Measurements from ENCODE around the gene TMEM120B. TPM values are rescaled to one million over a fixed set of nuclear protein-coding genes. Genes with fewer than 3 reads are reported as not detected.

Gene TMEM120B
- total and polyA plus RNA-seq, 2 experiments from 2014 or later = 4.7 to 10.7 TPM

DNA sequence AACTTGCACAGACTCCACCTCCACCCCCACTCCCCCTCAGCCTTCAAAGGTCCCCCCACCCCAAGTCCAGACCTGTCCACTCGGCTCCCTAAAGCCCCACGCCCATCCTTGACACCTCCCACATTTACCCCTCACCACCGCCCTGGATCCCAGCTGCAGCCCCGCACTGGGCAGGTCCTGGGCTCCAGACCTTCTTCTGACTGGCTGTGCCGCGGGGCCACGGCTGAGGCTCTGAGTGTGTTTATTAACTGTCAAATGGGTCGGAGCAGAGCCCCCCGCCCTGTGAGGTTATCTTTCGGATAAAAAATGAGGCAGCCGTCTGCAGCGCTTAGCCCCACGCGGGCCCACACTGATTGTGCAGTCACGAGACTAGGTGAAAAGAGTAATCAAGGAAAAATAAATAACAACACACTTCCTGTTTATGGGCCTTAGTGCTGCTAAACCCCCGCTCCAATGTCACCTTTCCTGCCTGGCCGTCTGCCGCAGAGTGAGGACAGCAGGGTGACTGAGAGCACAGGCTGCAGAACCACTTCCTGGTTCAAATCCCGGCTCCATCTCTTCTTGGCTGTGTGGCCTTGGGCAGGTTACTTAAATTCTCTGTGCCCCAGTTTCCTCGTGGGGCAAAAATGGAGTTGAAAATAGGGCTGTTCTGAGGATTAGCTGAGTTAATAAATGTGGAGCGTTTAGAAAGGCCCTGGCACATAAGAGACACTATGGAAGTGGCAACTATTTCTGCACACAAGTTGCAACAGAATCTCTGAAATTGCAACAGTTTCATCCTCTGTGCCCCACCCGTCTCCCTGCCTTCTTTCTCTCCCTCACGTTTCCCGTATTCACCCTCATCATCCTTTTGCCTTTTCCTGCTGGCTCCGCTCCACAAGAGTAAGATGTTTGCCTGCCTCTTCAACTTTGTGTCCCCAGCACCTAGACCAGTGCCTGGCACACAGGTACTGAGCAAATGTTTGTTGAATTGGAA is 100.7 kb downstream of the TMEM120B start:
- Histone ChIP-seq H3K4me3 (peak overlapping the region; percentile 76), H4K20me1 (ENCODE audit: insufficient read depth) (no peaks in the 10 kb centered on the region)

DNA sequence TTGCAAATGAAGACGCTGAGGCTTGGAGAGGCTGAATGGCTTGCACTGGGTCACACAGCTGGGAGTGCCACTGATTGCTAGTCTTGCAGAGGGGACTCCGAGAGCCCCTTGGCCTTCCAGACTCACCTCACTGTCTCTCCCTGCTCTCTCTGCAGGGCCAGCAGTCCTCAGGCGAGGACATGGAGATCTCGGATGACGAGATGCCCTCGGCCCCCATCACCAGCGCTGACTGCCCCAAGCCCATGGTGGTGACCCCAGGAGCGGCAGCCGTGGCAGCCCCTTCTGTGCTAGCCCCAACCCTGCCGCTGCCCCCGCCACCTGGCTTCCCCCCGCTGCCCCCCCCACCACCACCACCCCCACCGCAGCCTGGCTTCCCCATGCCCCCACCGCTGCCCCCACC is 101.4 kb downstream of the TMEM120B start:
- no peak for DNase-seq
- WGBS, 2 experiments (ENCODE audit: low coverage in 1 of 2, low lambda C conversion rate in 2 of 2, missing lambda C conversion rate in 2 of 2) = 95 to 99% methylated on average over 5 to 14 of the region's 14 CpGs
- peak overlapping the region; percentile 55 for H3K27ac ChIP-seq
- H3K9me3 ChIP-seq (ENCODE audit: low read depth) = no peaks in the 10 kb centered on the region
- H3K9me2 ChIP-seq (ENCODE audit: insufficient read depth) = no peaks in the 10 kb centered on the region
- no peak overlapping the region for H3K4me3 ChIP-seq
- H4K20me1 ChIP-seq (ENCODE audit: insufficient read depth) = no peaks in the 10 kb centered on the region
- H3K36me3 ChIP-seq (ENCODE audit: low read depth) = peaks cover 37% of the 10 kb centered on the region
- in situ Hi-C loops (cut with MboI) = no loop called here
- H2AFZ ChIP-seq = no peak overlapping the region
- peaks cover 91% of the 10 kb centered on the region for H3K79me2 ChIP-seq (ENCODE audit: insufficient read depth)
- peaks cover 14% of the 10 kb centered on the region for H3K4me1 ChIP-seq (ENCODE audit: insufficient read depth)
- H3K9ac ChIP-seq = peak overlapping the region; percentile 76; the same call in 1 of the 2 replicates
- peaks cover 11% of the 10 kb centered on the region for H3F3A ChIP-seq (ENCODE audit: insufficient read depth)
- no peak overlapping the region for H3K4me2 ChIP-seq (ENCODE audit: unreplicated experiment)
- TF ChIP-seq EZH2phosphoT487 (IDR thresholded peaks at IDR 0.05; ENCODE audit: insufficient read depth, low read depth) = no peak
- no peaks in the 10 kb centered on the region for H3K27me3 ChIP-seq (replicated peaks; ENCODE audit: insufficient read depth)

More for the DNA sequence above, 100.7 kb downstream of the TMEM120B start:
- Histone ChIP-seq H3K9me3 (ENCODE audit: low read depth) (no peaks in the 10 kb centered on the region), H3K4me2 (ENCODE audit: unreplicated experiment) (peak overlapping the region; percentile 87), H3K36me3 (ENCODE audit: low read depth) (peaks cover 36% of the 10 kb centered on the region), H2AFZ (no peak overlapping the region), H3K9ac (peak overlapping the region; percentile 76), H3K27me3 (replicated peaks; ENCODE audit: insufficient read depth) (no peaks in the 10 kb centered on the region), H3K4me1 (ENCODE audit: insufficient read depth) (peaks cover 14% of the 10 kb centered on the region), H3K9me2 (ENCODE audit: insufficient read depth) (no peaks in the 10 kb centered on the region), H3K79me2 (ENCODE audit: insufficient read depth) (peaks cover 95% of the 10 kb centered on the region), H3K27ac (peak overlapping the region; percentile 55), H3F3A (ENCODE audit: insufficient read depth) (peaks cover 11% of the 10 kb centered on the region)
- DNase-seq = peak; percentile 63
- TF ChIP-seq EZH2phosphoT487 (IDR thresholded peaks at IDR 0.05; ENCODE audit: insufficient read depth, low read depth) = no peak
- no peak for TF ChIP-seq EZH2 (IDR thresholded peaks at IDR 0.05; ENCODE audit: insufficient read depth, poor library complexity, severe bottlenecking)
- in situ Hi-C loops (cut with MboI) = no loop called here
- 51 to 53% methylated on average over 23 to 25 of the region's 25 CpGs for WGBS, 2 experiments (ENCODE audit: low coverage in 1 of 2, low lambda C conversion rate in 2 of 2, missing lambda C conversion rate in 2 of 2)

DNA sequence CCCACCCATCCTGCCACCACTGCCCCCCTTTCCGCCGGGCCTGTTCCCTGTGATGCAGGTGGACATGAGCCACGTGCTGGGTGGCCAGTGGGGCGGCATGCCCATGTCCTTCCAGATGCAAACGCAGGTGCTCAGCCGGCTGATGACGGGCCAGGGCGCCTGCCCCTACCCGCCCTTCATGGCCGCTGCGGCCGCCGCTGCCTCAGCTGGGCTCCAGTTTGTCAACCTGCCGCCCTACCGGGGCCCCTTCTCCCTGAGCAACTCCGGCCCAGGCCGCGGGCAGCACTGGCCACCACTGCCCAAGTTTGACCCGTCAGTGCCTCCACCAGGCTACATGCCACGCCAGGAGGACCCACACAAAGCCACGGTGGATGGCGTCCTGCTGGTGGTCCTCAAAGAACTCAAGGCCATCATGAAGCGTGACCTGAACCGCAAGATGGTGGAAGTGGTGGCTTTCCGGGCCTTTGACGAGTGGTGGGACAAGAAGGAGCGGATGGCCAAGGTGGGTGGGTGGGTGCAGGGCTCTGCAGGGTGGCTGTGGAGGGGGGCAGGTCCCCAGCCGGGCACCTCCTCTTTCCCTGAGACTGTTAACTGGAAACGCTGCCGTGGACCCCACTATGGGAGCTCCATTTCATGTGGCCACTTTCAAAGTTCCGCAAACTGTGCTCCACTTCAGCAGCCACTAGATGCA is 102.0 kb downstream of the TMEM120B start:
- Histone ChIP-seq H3K27ac (no peak overlapping the region), H3K4me3 (no peak overlapping the region), H3K79me2 (ENCODE audit: insufficient read depth) (peaks cover 91% of the 10 kb centered on the region), H3K36me3 (ENCODE audit: low read depth) (peaks cover 37% of the 10 kb centered on the region), H3K27me3 (replicated peaks; ENCODE audit: insufficient read depth) (no peaks in the 10 kb centered on the region), H3K9ac (no peak overlapping the region), H3K9me2 (ENCODE audit: insufficient read depth) (no peaks in the 10 kb centered on the region), H3F3A (ENCODE audit: insufficient read depth) (peaks cover 11% of the 10 kb centered on the region), H3K9me3 (ENCODE audit: low read depth) (no peaks in the 10 kb centered on the region), H2AFZ (no peak overlapping the region), H3K4me2 (ENCODE audit: unreplicated experiment) (no peak overlapping the region), H3K4me1 (ENCODE audit: insufficient read depth) (peaks cover 14% of the 10 kb centered on the region), H4K20me1 (ENCODE audit: insufficient read depth) (no peaks in the 10 kb centered on the region)
- in situ Hi-C loops (cut with MboI) = no loop called here
- DNase-seq = no peak
- 87 to 90% methylated on average over 17 to 31 of the region's 31 CpGs for WGBS, 2 experiments (ENCODE audit: low coverage in 1 of 2, low lambda C conversion rate in 2 of 2, missing lambda C conversion rate in 2 of 2)
- no peak for TF ChIP-seq EZH2phosphoT487 (IDR thresholded peaks at IDR 0.05; ENCODE audit: insufficient read depth, low read depth)
- no peak for TF ChIP-seq EZH2 (IDR thresholded peaks at IDR 0.05; ENCODE audit: insufficient read depth, poor library complexity, severe bottlenecking)

DNA sequence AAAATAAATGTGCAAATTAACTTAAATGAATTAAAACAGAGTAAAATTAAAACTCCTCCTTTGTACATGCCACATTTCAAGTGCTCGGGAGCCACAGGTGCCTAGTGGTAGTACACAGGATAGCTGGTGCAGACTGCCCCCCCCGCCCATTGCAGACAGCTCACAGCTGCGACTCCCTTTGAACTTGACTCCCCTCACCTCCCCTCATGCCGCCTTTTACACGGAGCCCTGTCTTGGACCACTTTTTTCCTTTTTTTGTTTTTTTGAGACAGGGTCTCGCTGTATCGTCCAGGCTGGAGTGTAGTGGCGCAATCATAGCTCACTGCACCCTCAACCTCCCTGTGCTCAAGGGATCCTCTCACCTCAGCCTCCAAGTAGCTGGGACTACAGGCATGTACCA is 102.7 kb downstream of the TMEM120B start:
- Histone ChIP-seq H3F3A (ENCODE audit: insufficient read depth) (peaks cover 11% of the 10 kb centered on the region), H3K79me2 (ENCODE audit: insufficient read depth) (peaks cover 84% of the 10 kb centered on the region), H4K20me1 (ENCODE audit: insufficient read depth) (no peaks in the 10 kb centered on the region), H3K4me1 (ENCODE audit: insufficient read depth) (peaks cover 14% of the 10 kb centered on the region), H3K4me3 (no peak overlapping the region), H3K4me2 (ENCODE audit: unreplicated experiment) (no peak overlapping the region), H3K9ac (no peak overlapping the region), H2AFZ (no peak overlapping the region), H3K9me2 (ENCODE audit: insufficient read depth) (no peaks in the 10 kb centered on the region), H3K9me3 (ENCODE audit: low read depth) (no peaks in the 10 kb centered on the region), H3K36me3 (ENCODE audit: low read depth) (peaks cover 40% of the 10 kb centered on the region), H3K27ac (no peak overlapping the region), H3K27me3 (replicated peaks; ENCODE audit: insufficient read depth) (no peaks in the 10 kb centered on the region)
- no peak for DNase-seq
- in situ Hi-C loops (cut with MboI) = no loop called here
- 85 to 87% methylated on average over 8 of the region's 8 CpGs for WGBS, 2 experiments (ENCODE audit: low coverage in 1 of 2, low lambda C conversion rate in 2 of 2, missing lambda C conversion rate in 2 of 2)
- TF ChIP-seq EZH2 (IDR thresholded peaks at IDR 0.05; ENCODE audit: insufficient read depth, poor library complexity, severe bottlenecking) (no peak), EZH2phosphoT487 (IDR thresholded peaks at IDR 0.05; ENCODE audit: insufficient read depth, low read depth) (no peak)
